Activated CD8-positive, alpha-beta memory T cell treated with anti-CD3 and anti-CD28 coated beads, Interleukin-2, amount 50 U/mL, for 48 hours (primary cell): ENCODE measurements around the gene CCDC148.
"Not testable (repeated sequence)": the region's sequence is repeated elsewhere in the genome, so short reads cannot be mapped to it uniquely, and the experiment has no call there.

ENCODE experiments used
- DNase-seq: peaks from one replicate; pipeline ENCODE4 v3.0.0-alpha.2; 2020

CCDC148 gene

GRCh38 chr2:158413581-158413980 lies 43.0 kb downstream of the CCDC148 start:
- DNase-seq = no peak

DNA sequence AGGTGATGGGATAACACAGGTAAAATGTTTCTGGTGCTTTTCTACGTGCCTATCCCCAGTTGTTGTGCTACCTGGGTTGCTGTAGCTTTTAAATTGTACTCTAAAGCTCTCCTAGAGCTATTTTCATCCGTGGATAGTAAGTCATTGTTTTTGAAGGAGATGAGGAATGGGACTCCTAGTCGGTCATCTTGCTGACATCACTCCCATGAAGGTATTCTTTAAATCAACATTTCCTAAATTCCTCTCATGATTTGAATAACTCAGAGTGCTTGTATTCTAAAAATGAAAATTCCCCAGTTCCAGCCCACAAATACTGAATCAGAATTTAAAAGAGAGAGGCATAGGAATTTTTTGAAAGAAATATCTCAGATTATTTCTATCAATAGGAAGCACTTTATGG lies 44.3 kb downstream of the CCDC148 start:
- DNase-seq = no peak

DNA sequence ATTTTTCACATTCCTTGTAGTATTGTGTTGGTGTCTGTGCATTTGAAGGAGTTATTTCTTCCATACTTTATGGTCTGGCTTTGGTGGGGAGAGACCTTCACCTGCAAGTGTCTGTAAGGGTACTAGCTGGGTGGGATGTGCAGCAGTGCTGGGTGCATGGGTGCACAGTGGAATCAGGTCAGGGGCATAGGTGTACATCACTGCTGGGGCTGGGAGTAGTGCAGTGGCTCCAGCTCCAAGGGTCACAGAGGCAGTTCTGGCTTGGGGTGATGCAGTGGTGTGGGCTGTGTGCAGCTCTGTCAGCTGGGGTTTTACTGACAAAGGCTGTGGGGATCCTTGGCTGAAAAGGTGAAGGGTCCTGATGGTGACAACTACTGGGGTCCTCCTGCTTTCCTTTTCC lies 44.8 kb downstream of the CCDC148 start:
- no peak for DNase-seq

DNA sequence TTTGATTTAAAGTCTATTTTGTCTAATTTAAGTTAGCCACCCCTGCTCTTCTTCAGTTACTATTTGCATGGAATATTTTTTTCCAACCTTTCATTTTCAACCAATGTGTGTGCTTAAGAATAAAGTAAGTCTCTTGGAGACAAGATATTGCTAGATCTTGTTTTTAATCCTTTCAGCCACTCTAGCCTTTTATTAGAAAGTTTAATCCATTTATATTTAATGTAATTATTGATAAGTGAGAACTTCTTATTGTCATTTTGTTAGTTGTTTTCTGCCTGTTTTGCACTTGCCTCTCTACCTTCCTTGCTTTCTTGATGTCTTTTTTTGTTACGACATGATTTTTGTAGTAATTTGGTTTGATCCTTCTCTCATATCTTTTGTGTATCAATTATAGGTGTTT lies 46.4 kb downstream of the CCDC148 start:
- no peak for DNase-seq

DNA sequence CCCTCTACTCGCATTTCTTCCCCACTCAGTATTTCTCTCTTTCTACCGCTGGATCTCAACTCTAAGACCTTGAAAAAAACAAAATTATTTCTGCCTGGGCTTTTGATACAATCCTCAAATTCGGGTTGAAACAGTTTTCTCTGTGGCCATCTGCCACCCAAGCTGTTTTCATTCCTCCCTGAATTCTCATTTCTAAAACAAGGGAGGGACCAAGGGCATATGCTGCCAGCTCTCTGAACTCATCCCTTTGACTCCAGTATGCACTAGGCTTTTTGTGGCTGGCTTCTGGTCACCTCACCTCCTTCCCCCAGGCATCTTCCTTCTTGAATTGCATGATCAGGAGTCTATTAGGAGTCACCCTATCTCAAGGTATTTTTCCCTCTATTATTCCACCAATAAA lies 49.5 kb downstream of the CCDC148 start:
- DNase-seq = no peak

DNA sequence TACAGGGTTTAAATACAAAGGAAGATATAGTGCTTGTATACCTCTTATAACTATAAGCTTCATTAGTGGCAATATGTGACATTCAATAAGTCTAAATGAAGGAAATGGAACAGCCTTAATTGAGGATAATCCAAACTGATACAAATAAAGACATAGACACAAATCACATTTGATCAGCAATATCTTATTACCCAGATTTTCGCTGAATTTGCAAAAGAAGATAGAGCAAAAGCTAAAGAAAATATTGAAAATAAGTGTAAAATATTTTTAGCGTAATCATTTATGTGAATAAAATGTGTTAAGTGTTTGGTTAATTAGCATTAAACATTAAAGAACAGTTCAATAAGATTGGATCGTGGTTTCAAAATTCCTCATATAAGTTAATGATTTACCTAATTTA lies 51.2 kb downstream of the CCDC148 start:
- no peak for DNase-seq

DNA sequence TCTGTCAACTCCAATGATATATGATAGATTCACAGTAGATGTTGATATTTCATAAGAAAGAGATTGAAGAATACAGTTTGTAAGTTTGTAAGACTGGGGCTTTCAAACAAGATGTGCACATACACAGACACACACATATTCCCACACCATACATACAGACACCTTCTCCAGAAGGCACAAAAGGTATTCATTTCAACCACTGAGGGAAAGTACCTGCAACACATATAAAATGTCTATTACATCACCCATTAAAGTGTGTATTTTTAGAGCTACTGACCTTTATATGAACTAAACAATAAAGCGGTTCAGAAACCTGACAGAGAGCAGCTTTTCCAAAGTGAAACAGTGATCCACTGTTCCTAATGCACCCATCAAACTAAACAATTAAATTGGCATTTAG lies 53.3 kb downstream of the CCDC148 start:
- no peak for DNase-seq

GRCh38 chr2:158402665-158403064 lies 53.9 kb downstream of the CCDC148 start:
- no peak for DNase-seq

DNA sequence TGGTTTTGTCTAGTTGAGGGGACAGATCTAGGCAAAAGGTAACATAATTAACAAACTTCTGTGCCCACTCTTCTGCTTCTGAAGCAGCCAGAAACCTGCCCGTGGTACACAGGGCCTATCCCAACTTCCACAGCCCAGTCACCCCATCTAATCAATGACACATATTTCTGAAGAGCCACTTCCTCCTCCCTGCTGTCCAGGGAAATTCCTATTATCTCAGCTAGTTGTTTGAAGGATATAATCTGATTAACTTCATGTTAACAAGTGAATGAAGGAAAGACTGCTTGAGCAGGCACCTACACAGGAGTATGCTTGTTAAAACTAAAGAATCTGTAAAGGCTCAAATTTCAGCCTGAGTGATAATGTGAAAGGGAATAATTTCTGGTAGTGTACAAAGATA lies 61.4 kb downstream of the CCDC148 start:
- no peak for DNase-seq

GRCh38 chr2:158394453-158394852 lies 62.1 kb downstream of the CCDC148 start:
- DNase-seq = no peak

DNA sequence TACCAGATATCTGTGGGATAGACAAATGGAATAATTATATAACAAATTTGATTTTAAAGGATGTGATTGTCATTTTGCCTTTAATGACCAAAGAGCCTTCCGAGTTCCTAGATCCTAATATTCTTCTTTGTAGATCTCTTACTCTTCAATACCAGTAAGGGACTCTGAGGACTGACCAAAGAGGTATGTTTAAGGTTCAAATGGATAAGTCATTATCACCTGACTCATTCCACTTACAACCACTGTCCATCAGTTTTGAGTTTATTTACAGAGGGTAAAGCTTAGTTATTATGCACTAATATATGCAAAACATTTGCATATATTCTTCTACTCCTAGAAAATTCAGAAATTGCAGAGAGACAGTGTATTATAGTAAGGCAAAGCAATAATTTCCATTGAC lies 62.7 kb downstream of the CCDC148 start:
- DNase-seq = no peak

DNA sequence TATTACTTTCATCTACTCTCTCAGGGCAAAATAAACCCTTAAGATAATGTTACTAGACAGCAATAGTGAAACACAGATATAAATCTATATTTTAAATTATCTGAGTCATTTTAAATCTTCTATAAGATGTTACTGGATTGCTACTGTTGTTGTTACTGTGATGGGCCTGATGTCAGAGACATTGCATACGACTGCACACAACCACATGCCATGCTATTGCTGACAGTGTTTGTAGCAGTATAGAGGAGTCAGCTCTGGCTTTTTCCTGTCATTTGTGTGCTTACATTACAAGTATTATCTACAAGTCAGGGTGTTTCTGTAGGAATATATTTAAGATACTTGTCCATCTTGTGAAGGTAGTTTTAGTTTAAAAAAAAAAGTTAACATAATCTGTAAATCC lies 63.9 kb downstream of the CCDC148 start:
- DNase-seq = no peak

- no peak for DNase-seq
These were observed 64.7 kb downstream of the CCDC148 start for GRCh38 chr2:158391876-158392275.

GRCh38 chr2:158391361-158391760 lies 65.2 kb downstream of the CCDC148 start:
- no peak for DNase-seq

GRCh38 chr2:158388159-158388558 lies 68.4 kb downstream of the CCDC148 start:
- DNase-seq = no peak

- no peak for DNase-seq
These were observed 70.9 kb downstream of the CCDC148 start for GRCh38 chr2:158385646-158386045.

- DNase-seq = no peak
These were observed 74.6 kb downstream of the CCDC148 start for GRCh38 chr2:158381978-158382377.

DNA sequence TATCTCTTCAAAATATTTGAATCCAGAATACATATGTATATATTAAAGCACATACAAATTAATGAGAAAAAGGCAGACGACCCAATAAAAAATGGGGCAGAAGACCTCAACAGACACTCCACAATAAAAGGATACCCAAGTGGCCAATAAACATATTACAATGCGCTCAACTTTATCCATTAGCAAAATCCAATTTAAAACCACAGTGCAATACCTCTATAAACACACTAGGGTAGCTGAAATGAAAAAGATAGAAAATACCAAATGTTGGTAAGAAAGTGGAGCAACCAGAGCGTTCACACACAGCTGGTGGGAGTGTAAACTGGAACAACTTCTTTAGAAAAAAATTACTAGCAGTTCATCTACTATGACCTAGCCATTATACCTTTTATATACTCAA lies 75.3 kb downstream of the CCDC148 start:
- DNase-seq = no peak

GRCh38 chr2:158380746-158381145 lies 75.8 kb downstream of the CCDC148 start:
- DNase-seq = no peak

DNA sequence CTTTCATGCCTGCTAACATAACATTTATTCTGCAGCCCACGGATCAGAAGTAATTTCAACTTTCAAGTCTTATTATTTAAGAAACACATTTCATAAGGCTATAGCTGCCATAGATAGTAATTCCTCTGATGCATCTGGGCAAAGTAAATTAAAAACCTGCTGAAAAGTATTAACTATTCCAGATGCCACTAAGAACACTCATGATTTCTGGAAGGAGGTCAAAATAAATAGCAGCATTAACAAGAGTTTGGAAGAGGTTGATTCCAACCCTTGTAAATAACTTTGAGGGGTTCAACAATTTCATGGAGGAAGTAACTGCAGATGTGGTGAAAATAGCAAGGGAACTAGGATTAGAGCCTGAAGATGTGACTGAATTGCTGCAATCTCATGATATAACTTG lies 77.6 kb downstream of the CCDC148 start:
- DNase-seq = no peak

DNA sequence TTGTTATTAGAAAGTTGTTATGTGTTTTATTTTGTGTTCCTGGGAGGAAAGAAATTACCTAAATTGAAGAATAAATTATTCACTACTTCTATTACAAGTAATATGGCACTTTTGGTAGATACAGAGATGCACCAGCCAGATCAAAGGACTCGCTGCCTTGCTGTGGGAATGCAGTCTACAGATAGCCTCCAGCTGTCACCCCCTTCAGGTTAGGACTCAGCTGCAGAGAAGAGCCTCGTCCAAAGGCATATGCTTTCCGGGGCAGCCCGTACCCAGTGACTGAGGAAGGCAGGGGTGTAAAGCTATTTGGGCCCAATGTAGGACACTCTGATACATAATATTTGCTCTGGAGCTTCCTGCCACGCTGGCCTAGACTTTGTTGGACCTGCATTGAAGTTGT lies 90.2 kb downstream of the CCDC148 start:
- no peak for DNase-seq

GRCh38 chr2:158359846-158360245 lies 96.7 kb downstream of the CCDC148 start:
- DNase-seq = no peak

DNA sequence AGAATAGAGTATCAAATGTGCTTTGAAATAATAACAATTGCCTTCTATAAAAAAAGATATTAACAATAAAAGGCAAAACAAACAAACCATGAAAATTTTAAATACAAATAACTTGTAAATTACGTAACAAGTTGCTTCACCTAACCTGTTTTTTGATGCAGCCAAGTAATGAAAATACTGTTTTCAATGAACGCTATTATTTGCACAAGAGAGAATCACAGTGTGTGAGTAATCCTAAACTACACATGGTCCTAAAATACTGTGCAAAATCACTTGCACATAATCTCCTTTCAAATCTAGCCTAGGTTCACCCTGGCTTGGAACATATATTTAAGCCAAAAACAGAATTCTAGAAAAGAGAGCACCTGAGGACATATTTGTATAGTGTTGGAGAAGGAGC lies 98.9 kb downstream of the CCDC148 start:
- DNase-seq = no peak

- DNase-seq = no peak
These were observed 99.4 kb downstream of the CCDC148 start for GRCh38 chr2:158357122-158357521.

GRCh38 chr2:158351466-158351816 lies 105.1 kb downstream of the CCDC148 start:
- not testable (repeated sequence) for DNase-seq

- not testable (repeated sequence) for DNase-seq
These were observed 105.6 kb downstream of the CCDC148 start for GRCh38 chr2:158350751-158351465.
